Stomach (tissue), 4 donors: ENCODE data around the gene HLCS.

Source experiments
- EP300 ChIP-seq: sonication (generic); formaldehyde crosslinking; IDR thresholded peaks from one replicate; pipeline ENCODE4 v1.6.1; 2017; ENCODE audit warnings: antibody characterized with exemption
- POLR2AphosphoS5 ChIP-seq, 3 donors: sonication (generic); formaldehyde crosslinking; IDR thresholded peaks; one replicate each; pipeline ENCODE4 v1.6.1; 2016; ENCODE audit warnings: antibody characterized with exemption in 3 of 3
- TF ChIP-seq, protein P1 (sequence below), 7 experiments: fragments of 450-650 bp in 4 of 7; fragments of 200-600 bp in 3 of 7; sonication (generic) in 3 of 7; IDR thresholded peaks; one replicate each; pipeline ENCODE4 v1.5.1; 2016 to 2019; ENCODE audit warnings: antibody characterized with exemption in 7 of 7, control low read depth in 2 of 7, mild to moderate bottlenecking in 1 of 7

DNA sequence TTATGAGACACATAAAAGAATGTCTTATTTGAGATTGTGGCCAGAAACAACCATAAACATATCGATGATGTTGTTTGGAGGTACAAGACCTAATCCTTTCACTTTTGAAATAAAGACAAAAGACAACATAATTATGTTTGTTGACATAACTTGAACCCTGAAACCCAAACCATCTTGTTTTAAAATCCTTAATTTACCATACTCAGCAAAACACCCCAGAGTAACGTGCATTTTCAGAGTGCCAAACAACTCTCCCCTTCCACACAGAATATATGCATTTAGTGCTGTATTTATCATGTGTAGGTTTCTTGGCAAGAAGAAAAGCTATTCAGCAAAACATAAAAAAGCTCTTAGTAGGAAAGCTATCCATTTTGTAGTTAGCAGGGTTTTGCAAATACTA lies 250.1 kb downstream of the HLCS start:
- no peak for TF ChIP-seq POLR2AphosphoS5 (IDR thresholded peaks at IDR 0.05)
- no peak for TF ChIP-seq EP300
- TF ChIP-seq, protein P1, sequence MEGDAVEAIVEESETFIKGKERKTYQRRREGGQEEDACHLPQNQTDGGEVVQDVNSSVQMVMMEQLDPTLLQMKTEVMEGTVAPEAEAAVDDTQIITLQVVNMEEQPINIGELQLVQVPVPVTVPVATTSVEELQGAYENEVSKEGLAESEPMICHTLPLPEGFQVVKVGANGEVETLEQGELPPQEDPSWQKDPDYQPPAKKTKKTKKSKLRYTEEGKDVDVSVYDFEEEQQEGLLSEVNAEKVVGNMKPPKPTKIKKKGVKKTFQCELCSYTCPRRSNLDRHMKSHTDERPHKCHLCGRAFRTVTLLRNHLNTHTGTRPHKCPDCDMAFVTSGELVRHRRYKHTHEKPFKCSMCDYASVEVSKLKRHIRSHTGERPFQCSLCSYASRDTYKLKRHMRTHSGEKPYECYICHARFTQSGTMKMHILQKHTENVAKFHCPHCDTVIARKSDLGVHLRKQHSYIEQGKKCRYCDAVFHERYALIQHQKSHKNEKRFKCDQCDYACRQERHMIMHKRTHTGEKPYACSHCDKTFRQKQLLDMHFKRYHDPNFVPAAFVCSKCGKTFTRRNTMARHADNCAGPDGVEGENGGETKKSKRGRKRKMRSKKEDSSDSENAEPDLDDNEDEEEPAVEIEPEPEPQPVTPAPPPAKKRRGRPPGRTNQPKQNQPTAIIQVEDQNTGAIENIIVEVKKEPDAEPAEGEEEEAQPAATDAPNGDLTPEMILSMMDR (IDR thresholded peaks at IDR 0.05): no peak
